Duodenal mucosa (tissue), 2 donors: ENCODE data around the gene DCAF8.

Source experiments
- H3K27ac ChIP-seq: one replicate; pipeline ENCODE4 v1.7.0; 2013; ENCODE audit warnings: low read depth, low read length
- H3K27me3 ChIP-seq, 2 donors: one replicate each; pipeline ENCODE4 v1.7.0; 2013; ENCODE audit warnings: low read length in 2 of 2, control low read depth in 1 of 2; ENCODE audit not compliant: insufficient read depth in 2 of 2, control insufficient read depth in 1 of 2
- H3K36me3 ChIP-seq, 2 donors: one replicate each; pipeline ENCODE4 v1.7.0; 2013; ENCODE audit warnings: low read length in 2 of 2, control low read depth in 1 of 2; ENCODE audit not compliant: insufficient read depth in 2 of 2, control insufficient read depth in 1 of 2
- H3K4me1 ChIP-seq, 2 donors: one replicate each; pipeline ENCODE4 v1.7.0; 2013; ENCODE audit warnings: low read length in 2 of 2, control low read depth in 1 of 2; ENCODE audit not compliant: insufficient read depth in 2 of 2, control insufficient read depth in 1 of 2
- H3K4me3 ChIP-seq, 2 donors: one replicate each; pipeline ENCODE4 v1.7.0; 2013; ENCODE audit warnings: low read length in 2 of 2, low read depth in 1 of 2
- H3K9ac ChIP-seq, 2 donors: one replicate each; pipeline ENCODE4 v1.7.0; 2013; ENCODE audit warnings: low read length in 2 of 2, low read depth in 1 of 2
- H3K9me3 ChIP-seq, 2 donors: one replicate each; pipeline ENCODE4 v1.7.0; 2013; ENCODE audit warnings: low read length in 2 of 2, control low read depth in 1 of 2; ENCODE audit not compliant: control insufficient read depth in 1 of 2

Gene DCAF8

DNA sequence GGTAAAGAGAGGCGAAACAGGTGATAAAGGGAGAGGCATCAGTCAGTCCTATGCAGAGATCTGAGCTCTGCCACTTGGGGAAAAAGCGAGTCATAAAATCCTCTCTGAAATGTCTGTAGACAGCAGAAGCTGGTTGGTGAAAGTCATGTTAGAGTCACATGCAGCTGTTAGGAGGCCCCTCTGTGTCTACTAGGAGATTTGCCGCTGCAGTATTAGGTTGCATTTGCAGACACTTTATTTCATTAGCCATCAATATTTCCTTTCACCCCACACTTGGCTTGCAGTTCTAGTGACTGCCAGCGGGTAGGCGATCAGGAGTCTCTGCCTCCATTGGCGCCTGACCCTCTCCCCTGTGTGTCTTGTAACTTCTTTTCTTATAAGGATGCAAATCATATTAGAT, 94.8 kb downstream of the DCAF8 start:
- Histone ChIP-seq H3K27ac (no peak overlapping the region), H3K27me3 (peaks cover 0 to 5% of the 10 kb centered on the region in 2 donors), H3K4me1 (no peaks in the 10 kb centered on the region), H3K9ac (no peak overlapping the region), H3K36me3 (no peaks in the 10 kb centered on the region), H3K9me3 (no peaks in the 10 kb centered on the region), H3K4me3 (no peak overlapping the region)

DNA sequence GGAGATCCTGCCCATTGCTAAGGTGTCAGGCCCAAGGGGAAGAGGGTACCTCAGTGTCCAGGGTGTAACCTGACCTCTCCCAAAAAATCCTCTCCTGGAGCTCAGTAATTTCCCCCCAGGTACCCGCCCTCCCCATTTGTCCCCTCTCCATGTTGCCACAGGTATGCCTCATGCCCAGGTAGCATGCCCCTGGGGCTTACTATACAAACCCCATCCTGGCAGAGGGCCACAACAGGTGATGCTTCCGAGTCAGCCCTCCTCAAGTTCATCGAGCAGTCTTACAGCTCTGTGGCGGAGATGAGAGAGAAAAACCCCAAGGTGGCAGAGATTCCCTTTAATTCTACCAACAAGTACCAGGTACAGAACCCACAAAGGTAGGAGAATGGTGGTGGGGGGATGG, 95.3 kb downstream of the DCAF8 start:
- peaks cover 0 to 5% of the 10 kb centered on the region in 2 donors for H3K27me3 ChIP-seq
- no peak overlapping the region for H3K4me3 ChIP-seq
- no peak overlapping the region for H3K9ac ChIP-seq
- H3K9me3 ChIP-seq = no peaks in the 10 kb centered on the region
- no peaks in the 10 kb centered on the region for H3K36me3 ChIP-seq
- H3K4me1 ChIP-seq = no peaks in the 10 kb centered on the region
- no peak overlapping the region for H3K27ac ChIP-seq

DNA sequence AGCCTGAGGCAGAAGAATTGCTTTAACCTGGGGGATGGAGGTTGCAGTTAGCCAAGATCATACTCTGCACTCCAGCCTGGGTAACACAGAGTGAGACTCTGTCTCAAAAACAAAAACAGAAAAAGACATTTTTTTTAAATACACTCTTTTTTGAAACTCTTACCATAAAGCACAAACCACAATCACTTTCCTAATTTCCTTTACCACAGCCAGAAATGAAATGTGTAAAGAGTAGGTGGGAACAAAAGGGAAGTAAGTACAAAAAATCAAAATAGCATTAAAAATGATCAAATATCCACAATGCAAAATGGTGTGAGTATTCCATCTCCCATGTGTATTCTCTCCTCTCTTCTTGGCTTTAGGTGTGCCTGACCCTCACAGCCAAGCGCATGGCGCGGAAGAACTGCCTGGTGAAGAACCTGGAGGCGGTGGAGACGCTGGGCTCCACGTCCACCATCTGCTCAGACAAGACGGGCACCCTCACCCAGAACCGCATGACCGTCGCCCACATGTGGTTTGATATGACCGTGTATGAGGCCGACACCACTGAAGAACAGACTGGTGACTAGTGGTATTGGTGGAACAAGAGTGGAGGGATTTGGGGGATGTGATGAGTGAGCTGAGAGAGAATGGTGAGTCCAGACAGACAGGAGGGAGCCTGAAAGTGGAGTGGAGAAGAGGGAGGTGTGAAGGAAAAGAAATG, 96.0 kb downstream of the DCAF8 start:
- Histone ChIP-seq H3K27ac (no peak overlapping the region), H3K4me3 (no peak overlapping the region), H3K9me3 (no peaks in the 10 kb centered on the region), H3K4me1 (no peaks in the 10 kb centered on the region), H3K36me3 (no peaks in the 10 kb centered on the region), H3K9ac (no peak overlapping the region), H3K27me3 (peaks cover 0 to 5% of the 10 kb centered on the region in 2 donors)
